ENCODE data around the gene STN1. TPM values are rescaled to one million over a fixed set of nuclear protein-coding genes. Genes with fewer than 3 reads are reported as not detected.
A peak's percentile ranks its signal among the peaks of the same experiment; 100 is the strongest.

STN1 gene
- total and polyA plus RNA-seq, 10 of the 15 experiments (the other 5 are each of a cell fraction or from before 2014, with no cell fraction given), result 22.2 to 31.8 (median 28.5) TPM

- TF ChIP-seq LARP7 (IDR thresholded peaks at IDR 0.05) (no peak), TARDBP (IDR thresholded peaks at IDR 0.05; ENCODE audit: borderline replicate concordance) (no peak), SREBF2 (IDR thresholded peaks at IDR 0.05; ENCODE audit: low read length) (no peak), CREM (IDR thresholded peaks at IDR 0.05; ENCODE audit: low read depth) (0 out of 2 replicates have a peak, but pooled peaks have one; percentile 20), MYC (IDR thresholded peaks at IDR 0.05; ENCODE audit: insufficient read depth, insufficient read length, insufficient replicate concordance, low read length, severe bottlenecking) (no peak), ZNF622 (IDR thresholded peaks at IDR 0.05) (no peak), ZBTB4 (CRISPR knock-in tag; IDR thresholded peaks at IDR 0.05) (no peak), ZNF24 (IDR thresholded peaks at IDR 0.05) (no peak), ZNF217 (IDR thresholded peaks at IDR 0.05) (no peak), RB1 (IDR thresholded peaks at IDR 0.05; ENCODE audit: borderline replicate concordance) (peak; percentile 5; the same call in 1 of the 2 replicates), JUND (IDR thresholded peaks at IDR 0.05; ENCODE audit: low read depth, low read length) (no peak; the same call in 1 of the 2 replicates), ZNF274 (IDR thresholded peaks at IDR 0.05; ENCODE audit: insufficient read depth, insufficient read length) (no peak), USF1 (IDR thresholded peaks at IDR 0.05; ENCODE audit: borderline replicate concordance, extremely low read length, insufficient read depth, low read depth, low read length) (no peak), TCF12 (IDR thresholded peaks at IDR 0.05; ENCODE audit: low read depth, low read length) (no peak), MTA2 (IDR thresholded peaks at IDR 0.05; ENCODE audit: low read depth) (no peak), CEBPB (IDR thresholded peaks at IDR 0.05; ENCODE audit: borderline replicate concordance in 1 of 2, low read depth in 2 of 2, low read length in 2 of 2) (no peak), CEBPZ (IDR thresholded peaks at IDR 0.05; ENCODE audit: low read depth, low read length) (no peak), EED (IDR thresholded peaks at IDR 0.05; ENCODE audit: low read depth) (peak; percentile 4; the same call in 1 of the 2 replicates)
Observed at GRCh38 chr10:103918053-103918846, at the start of gene STN1 (continued).

All from GM12878 (cell line).